ENCODE results near the gene GREB1. TPM values are rescaled to one million over a fixed set of nuclear protein-coding genes. Genes with fewer than 3 reads are reported as not detected.

Gene GREB1
- total and polyA plus RNA-seq, 2 experiments from 2014 or later, result 12.0 to 35.0 TPM

GRCh38 chr2:11684894-11685460 lies 151.1 kb downstream of the GREB1 start:
- no peak overlapping the region for H3K4me3 ChIP-seq
- Mint-ChIP-seq H3K4me3 (no peak overlapping the region), H3K27ac (no peak overlapping the region), H3K27me3 (ENCODE audit: insufficient read depth, low read depth, poor library complexity) (peaks cover 19% of the 10 kb centered on the region), H3K36me3 (ENCODE audit: low read depth) (no peaks in the 10 kb centered on the region; the same call in 2 of the 3 replicates), H3K4me1 (peaks cover 38% of the 10 kb centered on the region), H3K9me3 (no peaks in the 10 kb centered on the region)
- H3K4me2 ChIP-seq, result no peak overlapping the region
- H3K27me3 ChIP-seq (ENCODE audit: insufficient read depth), result no peaks in the 10 kb centered on the region
- no peaks in the 10 kb centered on the region for H3K9me2 ChIP-seq (ENCODE audit: insufficient read depth)
- H3K79me2 ChIP-seq (replicated peaks; ENCODE audit: insufficient read depth), result no peaks in the 10 kb centered on the region
- no peaks in the 10 kb centered on the region for H4K20me1 ChIP-seq (replicated peaks; ENCODE audit: insufficient read depth)
- no peak overlapping the region for H3K27ac ChIP-seq (ENCODE audit: low read depth)
- TF ChIP-seq NANOG (IDR thresholded peaks at IDR 0.05; ENCODE audit: borderline replicate concordance), result no peak
- TF ChIP-seq ZNF331 (CRISPR knock-in tag; IDR thresholded peaks at IDR 0.05; ENCODE audit: low read depth), result no peak
- no peak for TF ChIP-seq POLR2AphosphoS5 (IDR thresholded peaks at IDR 0.05; ENCODE audit: low read depth)
- TF ChIP-seq EZH2 (IDR thresholded peaks at IDR 0.05; ENCODE audit: low read depth, unreplicated experiment), result no peak
- no peak for TF ChIP-seq ZNF114 (CRISPR knock-in tag; IDR thresholded peaks at IDR 0.05)
- TF ChIP-seq REST (IDR thresholded peaks at IDR 0.05; ENCODE audit: unreplicated experiment), result no peak
- TF ChIP-seq ETS1 (IDR thresholded peaks at IDR 0.05), result no peak
- TF ChIP-seq CREB1 (CRISPR knock-in tag; IDR thresholded peaks at IDR 0.05; ENCODE audit: low read depth), result no peak
- no peak for TF ChIP-seq EZH2phosphoT487 (IDR thresholded peaks at IDR 0.05; ENCODE audit: unreplicated experiment)
- TF ChIP-seq ZNF462 (CRISPR knock-in tag; IDR thresholded peaks at IDR 0.05), result no peak
- TF ChIP-seq STAT1 (IDR thresholded peaks at IDR 0.05; ENCODE audit: unreplicated experiment), result no peak
- no peak for TF ChIP-seq CTCF (conservative IDR thresholded peaks at IDR 0.05; ENCODE audit: low read depth in 2 of 2)
- no peak for TF ChIP-seq JUNB (IDR thresholded peaks at IDR 0.05; ENCODE audit: unreplicated experiment)
- peaks cover 10% of the 10 kb centered on the region; the same call in 1 of the 2 replicates for H3K4me1 ChIP-seq (ENCODE audit: insufficient read depth)
- H2AFZ ChIP-seq, result no peak overlapping the region
- ATAC-seq (no peak), DNase-seq (ENCODE audit: low spot score) (no peak)
- no peaks in the 10 kb centered on the region for H3F3A ChIP-seq (replicated peaks; ENCODE audit: low read depth)
- H3K36me3 ChIP-seq (ENCODE audit: insufficient read depth), result no peaks in the 10 kb centered on the region
